Fibroblast of gingiva (primary cell): ENCODE data around the gene YAF2.
A peak's percentile ranks its signal among the peaks of the same experiment; 100 is the strongest.
"Not testable (repeated sequence)": the region's sequence is repeated elsewhere in the genome, so short reads cannot be mapped to it uniquely, and the experiment has no call there.

ENCODE experiments used
- DNase-seq: peaks from one replicate; pipeline ENCODE4 v3.0.0-alpha.2; 2011; ENCODE audit warnings: low read depth

Gene YAF2

GRCh38 chr12:42192686-42193085 is 45.4 kb downstream of the YAF2 start:
- no peak for DNase-seq

- no peak for DNase-seq
These were observed 45.8 kb downstream of the YAF2 start for GRCh38 chr12:42192258-42192657.

GRCh38 chr12:42190376-42190775 is 47.7 kb downstream of the YAF2 start:
- no peak for DNase-seq

- DNase-seq: not testable (repeated sequence)
These were observed 49.8 kb downstream of the YAF2 start for GRCh38 chr12:42188275-42188674.

- DNase-seq: no peak
These were observed 50.2 kb downstream of the YAF2 start for GRCh38 chr12:42187799-42188198.

- DNase-seq: no peak
These were observed 51.3 kb downstream of the YAF2 start for GRCh38 chr12:42186793-42187192.

- no peak for DNase-seq
These were observed 55.7 kb downstream of the YAF2 start for GRCh38 chr12:42182394-42182793.

GRCh38 chr12:42180990-42181596 is 57.0 kb downstream of the YAF2 start:
- peak; percentile 4 for DNase-seq

- no peak for DNase-seq
These were observed 59.9 kb downstream of the YAF2 start for GRCh38 chr12:42178101-42178500.

GRCh38 chr12:42174978-42175377 is 63.1 kb downstream of the YAF2 start:
- DNase-seq: no peak

- DNase-seq: no peak
These were observed 64.0 kb downstream of the YAF2 start for GRCh38 chr12:42173961-42174521.

- no peak for DNase-seq
These were observed 65.4 kb downstream of the YAF2 start for GRCh38 chr12:42172441-42173210.

GRCh38 chr12:42167711-42168110 is 70.3 kb downstream of the YAF2 start:
- no peak for DNase-seq

- peak; percentile 28 for DNase-seq
These were observed 71.5 kb downstream of the YAF2 start for GRCh38 chr12:42166501-42166900.

- DNase-seq: no peak
These were observed 74.1 kb downstream of the YAF2 start for GRCh38 chr12:42163913-42164312.

- no peak for DNase-seq
These were observed 75.1 kb downstream of the YAF2 start for GRCh38 chr12:42162965-42163364.

GRCh38 chr12:42162193-42162592 is 75.9 kb downstream of the YAF2 start:
- no peak for DNase-seq

GRCh38 chr12:42161529-42161928 is 76.5 kb downstream of the YAF2 start:
- DNase-seq: no peak

GRCh38 chr12:42156232-42156631 is 81.8 kb downstream of the YAF2 start:
- no peak for DNase-seq

- no peak for DNase-seq
These were observed 92.4 kb downstream of the YAF2 start for GRCh38 chr12:42145552-42146215.

- no peak for DNase-seq
These were observed 92.9 kb downstream of the YAF2 start for GRCh38 chr12:42145197-42145549.

- peak; percentile 93 for DNase-seq
These were observed 93.4 kb downstream of the YAF2 start, which contains the start of gene GXYLT1 for GRCh38 chr12:42144408-42145196. Gene GXYLT1, minus strand, starts transcription at chr12:42144874. Its CDS starts 228 bp downstream, at chr12:42144646.
